Activated CD4-positive, alpha-beta T cell treated with anti-CD3 and anti-CD28 coated beads, Interleukin-2, amount 10 ng/mL, durations not matched to agents 24 days and 14 days (primary cell): ENCODE data around the gene PPP1R7. TPM values are rescaled to one million over a fixed set of nuclear protein-coding genes. Genes with fewer than 3 reads are reported as not detected.

Source experiments
- DNase-seq: peaks from one replicate; pipeline ENCODE4 v3.0.0; 2022
- H3K27ac Mint-ChIP-seq: one replicate; pipeline ENCODE4 v1.8.0; 2022; ENCODE audit warnings: mild to moderate bottlenecking, mixed read lengths
- H3K27me3 Mint-ChIP-seq: one replicate; pipeline ENCODE4 v1.8.0; 2022; ENCODE audit warnings: mixed read lengths
- H3K36me3 Mint-ChIP-seq: one replicate; pipeline ENCODE4 v1.8.0; 2022; ENCODE audit warnings: low read depth, mild to moderate bottlenecking, mixed read lengths
- H3K4me1 Mint-ChIP-seq: one replicate; pipeline ENCODE4 v1.8.0; 2021; ENCODE audit warnings: mixed read lengths
- H3K4me3 Mint-ChIP-seq: one replicate; pipeline ENCODE4 v1.8.0; 2022; ENCODE audit warnings: mild to moderate bottlenecking, moderate library complexity, mixed read lengths
- H3K9me3 Mint-ChIP-seq: one replicate; pipeline ENCODE4 v1.8.0; 2021; ENCODE audit warnings: mixed read lengths
- intact Hi-C: fragments of 100-400 bp; cut with micrococcal nuclease; formaldehyde crosslinking; loops from one replicate; pipeline ENCODE4 v1.15.1; 2023
- total RNA-seq: library from RNA; stranded (reverse); gene quantifications from 2 replicates; pipeline ENCODE4 v1.2.3, GENCODE V29; 2022

Gene PPP1R7
- total RNA-seq, 1 donor from 2014 or later, result 111 TPM

DNA sequence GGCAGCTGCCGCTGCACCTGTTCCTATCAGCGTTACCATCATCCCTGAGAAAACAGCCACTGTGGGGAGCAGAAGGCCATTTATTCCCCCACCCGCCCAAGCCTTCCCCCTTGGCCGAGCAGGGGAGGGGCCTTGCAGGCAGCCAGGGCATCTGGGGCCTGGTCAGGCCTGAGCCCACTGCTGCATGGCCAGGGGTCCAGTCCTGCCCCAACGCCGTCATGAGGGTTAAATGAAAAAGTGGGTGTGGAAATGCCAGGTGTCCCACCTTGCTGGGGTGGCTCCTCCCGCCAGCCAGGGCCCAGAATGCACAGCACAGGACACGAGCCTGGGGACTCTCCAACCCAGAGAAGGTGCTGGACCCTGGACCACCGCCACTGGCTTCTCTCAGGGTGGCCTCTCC, 52.4 kb downstream of the PPP1R7 start:
- DNase-seq, result no peak
- H3K4me3 Mint-ChIP-seq, result no peak overlapping the region
- no peaks in the 10 kb centered on the region for H3K36me3 Mint-ChIP-seq

DNA sequence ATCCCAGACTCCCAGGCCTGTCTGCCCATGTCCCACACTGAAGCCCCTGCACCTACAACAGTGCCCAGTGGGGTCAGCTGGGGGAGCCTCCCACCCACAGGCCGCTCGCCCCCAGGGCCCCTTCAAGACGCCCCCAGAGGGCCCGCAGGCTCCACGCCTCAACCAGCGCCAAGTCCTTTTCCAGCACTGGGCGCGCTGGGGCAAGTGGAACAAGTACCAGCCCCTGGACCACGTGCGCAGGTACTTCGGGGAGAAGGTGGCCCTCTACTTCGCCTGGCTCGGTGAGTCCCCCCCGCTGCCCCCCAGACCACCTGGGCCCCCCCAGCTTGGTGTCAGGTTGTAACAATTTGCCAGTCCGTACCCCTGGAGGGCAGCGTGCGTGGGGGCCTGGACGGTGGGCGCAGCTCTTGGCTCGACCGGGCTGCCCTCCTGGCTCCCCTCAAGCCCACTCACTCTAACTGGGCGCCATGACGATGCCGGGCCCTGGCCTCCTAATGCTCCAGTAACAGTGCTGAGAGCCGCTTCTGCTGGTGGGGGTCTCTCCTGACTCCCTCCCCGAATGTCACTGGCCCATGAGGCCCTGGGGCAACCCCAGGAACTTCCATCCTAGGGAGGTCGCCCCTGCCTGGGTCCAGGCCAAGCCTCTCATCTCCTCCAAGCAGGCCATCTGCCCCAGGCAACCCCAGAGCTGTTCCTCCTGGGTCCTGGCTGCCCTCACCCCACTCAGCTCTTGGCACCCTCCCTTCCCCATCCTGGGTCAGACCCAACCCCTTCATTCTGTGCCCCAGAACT, 53.1 kb downstream of the PPP1R7 start:
- no peaks in the 10 kb centered on the region for H3K27me3 Mint-ChIP-seq
- no peak overlapping the region for H3K4me3 Mint-ChIP-seq
- no peaks in the 10 kb centered on the region for H3K36me3 Mint-ChIP-seq
- no peak overlapping the region for H3K27ac Mint-ChIP-seq
- intact Hi-C loops, result no loop called here
- H3K4me1 Mint-ChIP-seq, result no peaks in the 10 kb centered on the region
- H3K9me3 Mint-ChIP-seq, result no peaks in the 10 kb centered on the region
- no peak for DNase-seq

More for the DNA sequence above, 52.4 kb downstream of the PPP1R7 start:
- intact Hi-C loops, result no loop called here
- no peaks in the 10 kb centered on the region for H3K27me3 Mint-ChIP-seq
- H3K27ac Mint-ChIP-seq, result no peak overlapping the region
- no peaks in the 10 kb centered on the region for H3K9me3 Mint-ChIP-seq
- no peaks in the 10 kb centered on the region for H3K4me1 Mint-ChIP-seq

DNA sequence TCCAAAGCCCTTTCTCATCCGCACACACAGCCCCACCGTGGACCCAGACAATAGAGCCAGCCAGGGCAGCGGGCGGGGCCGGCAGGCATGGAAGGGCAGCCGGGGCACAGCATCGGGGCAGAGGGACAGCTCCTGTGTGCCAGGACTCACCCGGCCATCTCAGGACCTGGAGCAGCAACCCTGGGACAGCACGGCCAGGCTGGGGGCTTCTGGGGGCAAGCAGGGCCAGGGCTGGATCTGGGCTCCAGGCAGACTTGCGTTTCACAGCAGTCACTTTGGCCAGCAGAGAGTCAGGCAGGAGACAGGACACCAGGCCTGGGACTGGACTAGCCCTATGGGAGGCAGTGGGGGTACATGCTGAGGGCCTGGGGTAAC, 53.7 kb downstream of the PPP1R7 start:
- DNase-seq, result no peak
- Mint-ChIP-seq H3K4me1 (no peaks in the 10 kb centered on the region), H3K4me3 (no peak overlapping the region), H3K27me3 (no peaks in the 10 kb centered on the region), H3K9me3 (no peaks in the 10 kb centered on the region), H3K27ac (no peak overlapping the region), H3K36me3 (no peaks in the 10 kb centered on the region)
- intact Hi-C loops, result no loop called here

DNA sequence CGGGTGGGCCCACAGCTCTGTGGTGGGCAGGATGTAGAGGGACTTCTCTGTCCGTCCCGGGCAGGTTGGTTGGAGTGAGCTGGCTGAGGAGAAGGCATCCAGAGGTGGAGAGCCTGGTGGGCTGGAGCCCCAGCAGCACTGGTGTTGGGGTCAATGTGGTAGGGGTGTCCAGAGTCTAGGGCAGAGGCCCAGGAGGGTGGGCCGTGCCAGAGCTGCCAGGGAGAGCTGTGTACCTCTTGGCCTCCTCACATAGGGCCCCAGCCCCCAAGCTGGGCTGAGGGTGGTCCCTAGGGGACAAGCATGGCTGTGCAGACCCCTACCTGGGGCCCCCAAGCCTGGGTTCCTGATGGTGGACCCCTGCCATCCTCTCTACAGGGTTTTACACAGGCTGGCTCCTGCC, 54.2 kb downstream of the PPP1R7 start:
- H3K4me1 Mint-ChIP-seq, result no peaks in the 10 kb centered on the region
- no peak overlapping the region for H3K4me3 Mint-ChIP-seq
- no peak for DNase-seq
- intact Hi-C loops, result no loop called here
- H3K9me3 Mint-ChIP-seq, result no peaks in the 10 kb centered on the region
- H3K36me3 Mint-ChIP-seq, result no peaks in the 10 kb centered on the region
- no peak overlapping the region for H3K27ac Mint-ChIP-seq
- H3K27me3 Mint-ChIP-seq, result no peaks in the 10 kb centered on the region

DNA sequence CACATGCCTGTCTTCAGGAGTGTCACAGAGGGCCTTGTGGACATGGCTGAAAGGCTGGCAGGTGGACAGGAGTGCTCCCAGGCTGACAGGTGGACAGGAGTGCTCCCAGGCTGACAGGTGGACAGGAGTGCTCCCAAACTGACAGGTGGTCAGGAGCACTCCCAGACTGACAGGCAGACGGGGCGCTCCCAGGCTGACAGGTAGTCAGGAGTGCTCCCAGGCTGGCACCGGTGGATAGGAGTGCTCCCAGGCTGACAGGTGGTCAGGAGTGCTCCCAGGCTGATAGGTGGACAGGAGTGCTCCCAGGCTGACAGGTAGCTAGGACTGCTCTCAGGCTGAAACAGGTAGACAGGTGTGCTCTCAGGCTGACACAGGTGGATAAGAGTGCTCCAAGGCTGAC, 54.8 kb downstream of the PPP1R7 start:
- Mint-ChIP-seq H3K4me1 (no peaks in the 10 kb centered on the region), H3K36me3 (no peaks in the 10 kb centered on the region), H3K27me3 (no peaks in the 10 kb centered on the region), H3K4me3 (no peak overlapping the region), H3K27ac (no peak overlapping the region), H3K9me3 (no peaks in the 10 kb centered on the region)
- DNase-seq, result no peak
- intact Hi-C loops, result no loop called here

DNA sequence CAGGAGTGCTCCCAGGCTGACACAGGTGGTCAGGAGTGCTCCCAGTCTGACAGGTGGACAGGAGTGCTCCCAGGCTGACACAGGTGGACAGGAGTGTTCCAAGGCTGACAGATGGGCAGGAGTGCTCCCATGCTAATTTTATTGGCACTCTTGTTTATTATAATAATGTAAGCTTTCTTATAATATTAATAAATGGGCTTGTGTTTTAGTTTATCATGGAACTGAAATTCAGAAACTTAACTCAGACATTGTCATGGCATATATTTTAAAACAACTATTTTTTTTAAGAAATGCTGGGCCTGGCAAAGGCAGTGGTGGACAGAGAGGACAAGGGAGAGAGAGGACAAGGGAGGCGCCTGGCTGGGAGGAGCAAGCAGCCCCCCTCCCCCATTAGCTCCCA, 56.9 kb downstream of the PPP1R7 start:
- no peaks in the 10 kb centered on the region for H3K36me3 Mint-ChIP-seq
- H3K27ac Mint-ChIP-seq, result no peak overlapping the region
- no peaks in the 10 kb centered on the region for H3K4me1 Mint-ChIP-seq
- H3K4me3 Mint-ChIP-seq, result no peak overlapping the region
- no peaks in the 10 kb centered on the region for H3K27me3 Mint-ChIP-seq
- no peaks in the 10 kb centered on the region for H3K9me3 Mint-ChIP-seq
- intact Hi-C loops, result no loop called here
- no peak for DNase-seq

DNA sequence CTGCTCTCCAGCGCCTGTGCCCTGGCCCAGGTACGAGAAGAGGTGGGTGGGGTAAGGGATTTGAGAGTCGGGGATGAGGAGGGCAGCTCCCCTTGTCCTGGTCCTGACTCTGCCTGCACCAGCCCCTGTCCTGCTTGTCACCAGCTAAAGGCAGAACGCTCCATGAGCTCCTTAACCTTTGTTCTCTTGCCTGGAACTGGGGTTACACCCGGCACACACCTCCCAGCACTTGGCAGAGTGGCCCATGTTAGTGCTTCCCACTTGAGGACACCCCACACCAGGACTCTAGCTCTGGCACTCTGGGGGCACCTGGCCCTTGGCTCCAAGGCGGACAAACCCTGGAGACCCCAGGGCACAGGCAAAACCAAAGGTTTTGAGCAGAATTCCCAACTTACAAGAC, 57.4 kb downstream of the PPP1R7 start:
- intact Hi-C loops, result no loop called here
- Mint-ChIP-seq H3K36me3 (no peaks in the 10 kb centered on the region), H3K9me3 (no peaks in the 10 kb centered on the region), H3K4me1 (no peaks in the 10 kb centered on the region), H3K27ac (no peak overlapping the region), H3K4me3 (no peak overlapping the region), H3K27me3 (no peaks in the 10 kb centered on the region)
- DNase-seq, result no peak

DNA sequence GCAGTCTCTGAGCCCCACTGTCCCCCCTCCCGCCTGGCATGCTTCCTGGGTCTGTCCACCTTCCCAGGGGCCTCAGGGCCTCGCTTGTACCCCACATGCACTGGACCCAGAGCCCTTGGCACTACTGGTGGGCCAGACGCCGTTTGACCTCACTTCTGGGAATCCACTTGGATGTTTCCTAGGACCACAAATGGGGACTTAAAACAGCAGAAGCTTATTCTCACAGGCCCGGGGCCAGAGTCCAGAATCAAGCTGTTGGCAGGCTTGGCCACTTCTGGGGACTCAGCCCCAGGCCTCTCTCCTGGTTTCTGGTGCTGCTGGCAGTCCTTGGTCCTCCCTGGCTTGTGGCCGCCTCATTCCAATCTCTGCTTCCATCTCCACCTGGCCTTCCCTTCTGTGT, 57.8 kb downstream of the PPP1R7 start:
- Mint-ChIP-seq H3K9me3 (no peaks in the 10 kb centered on the region), H3K27ac (no peak overlapping the region), H3K36me3 (no peaks in the 10 kb centered on the region), H3K4me1 (no peaks in the 10 kb centered on the region), H3K27me3 (no peaks in the 10 kb centered on the region), H3K4me3 (no peak overlapping the region)
- intact Hi-C loops, result no loop called here
- no peak for DNase-seq

DNA sequence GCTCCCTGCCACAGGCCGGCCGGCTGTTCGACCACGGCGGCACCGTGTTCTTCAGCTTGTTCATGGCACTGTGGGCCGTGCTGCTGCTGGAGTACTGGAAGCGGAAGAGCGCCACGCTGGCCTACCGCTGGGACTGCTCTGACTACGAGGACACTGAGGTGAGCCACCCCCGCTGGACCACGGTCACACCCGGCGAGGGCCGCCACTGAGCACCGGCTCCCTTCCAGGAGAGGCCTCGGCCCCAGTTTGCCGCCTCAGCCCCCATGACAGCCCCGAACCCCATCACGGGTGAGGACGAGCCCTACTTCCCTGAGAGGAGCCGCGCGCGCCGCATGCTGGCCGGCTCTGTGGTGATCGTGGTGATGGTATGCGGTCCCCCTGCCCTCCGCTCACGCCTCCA, 59.0 kb downstream of the PPP1R7 start:
- Mint-ChIP-seq H3K4me1 (no peaks in the 10 kb centered on the region), H3K4me3 (no peak overlapping the region), H3K9me3 (no peaks in the 10 kb centered on the region), H3K27me3 (no peaks in the 10 kb centered on the region), H3K36me3 (no peaks in the 10 kb centered on the region), H3K27ac (no peak overlapping the region)
- intact Hi-C loops, result no loop called here
- no peak for DNase-seq

DNA sequence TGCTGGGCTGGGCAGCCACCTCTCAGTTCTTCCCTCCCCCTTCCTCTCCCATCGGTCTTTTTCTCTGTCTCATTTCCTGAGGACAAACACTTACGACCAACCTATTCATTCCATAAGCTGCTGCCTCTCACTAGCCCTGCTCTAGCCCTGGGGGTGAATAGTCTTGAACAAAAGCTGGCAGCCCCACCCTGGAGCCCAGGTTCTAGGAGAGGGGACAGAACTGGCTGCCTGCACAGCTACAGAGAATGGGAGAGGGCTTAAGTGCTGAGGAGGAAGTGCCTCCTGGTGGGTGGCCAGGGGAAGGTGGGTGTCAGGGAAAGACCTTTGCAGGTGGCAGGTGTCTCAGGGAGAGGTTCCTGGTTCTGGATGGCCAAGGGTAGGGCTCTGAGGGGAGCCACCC, 61.0 kb downstream of the PPP1R7 start:
- DNase-seq, result no peak
- intact Hi-C loops, result no loop called here
- no peak overlapping the region for H3K4me3 Mint-ChIP-seq
- no peaks in the 10 kb centered on the region for H3K36me3 Mint-ChIP-seq
- H3K4me1 Mint-ChIP-seq, result no peaks in the 10 kb centered on the region
- H3K9me3 Mint-ChIP-seq, result no peaks in the 10 kb centered on the region
- H3K27me3 Mint-ChIP-seq, result peaks cover 4% of the 10 kb centered on the region
- H3K27ac Mint-ChIP-seq, result no peak overlapping the region

DNA sequence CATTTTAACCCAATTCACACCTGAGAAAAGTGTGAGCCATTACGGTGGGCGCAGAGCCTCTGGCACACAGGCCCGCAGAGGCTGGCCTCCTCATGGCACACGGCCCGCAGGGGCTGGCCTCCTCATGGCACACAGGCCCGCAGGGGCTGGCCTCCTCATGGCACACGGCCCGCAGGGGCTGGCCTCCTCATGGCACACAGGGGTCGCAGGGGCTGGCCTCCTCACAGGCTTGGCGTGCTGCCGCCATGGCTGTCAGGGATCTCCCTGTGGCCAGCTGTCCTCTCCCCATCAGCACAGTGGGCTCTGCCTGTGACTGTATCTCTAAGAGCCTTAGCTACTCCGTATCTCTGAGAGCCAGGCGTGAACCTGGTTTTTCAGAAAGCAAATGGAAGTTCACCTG, 62.8 kb downstream of the PPP1R7 start:
- no peaks in the 10 kb centered on the region for H3K9me3 Mint-ChIP-seq
- no peak overlapping the region for H3K27ac Mint-ChIP-seq
- peaks cover 12% of the 10 kb centered on the region for H3K27me3 Mint-ChIP-seq
- no peaks in the 10 kb centered on the region for H3K36me3 Mint-ChIP-seq
- H3K4me1 Mint-ChIP-seq, result peaks cover 3% of the 10 kb centered on the region
- H3K4me3 Mint-ChIP-seq, result no peak overlapping the region
- no peak for DNase-seq
- intact Hi-C loops, result no loop called here

DNA sequence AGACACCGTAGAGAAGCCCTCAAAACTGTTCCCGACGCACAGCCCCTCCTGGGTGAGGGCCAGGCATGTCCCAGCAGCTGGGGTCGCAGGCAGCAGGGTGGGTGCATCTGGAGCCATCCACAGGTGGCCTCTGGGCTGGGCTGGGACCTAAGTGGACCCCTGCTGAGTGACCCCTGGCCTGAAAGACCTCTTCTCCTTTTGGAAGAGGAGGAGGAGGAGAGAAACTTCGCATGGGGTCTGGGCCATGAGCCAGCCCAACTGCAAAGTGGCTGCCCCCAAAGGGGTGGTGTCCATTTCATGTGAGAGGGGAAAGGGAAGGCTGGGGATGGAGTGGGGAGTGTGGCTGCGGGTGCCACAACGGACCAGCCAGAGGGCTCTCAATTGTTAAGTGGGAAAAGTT, 63.3 kb downstream of the PPP1R7 start:
- peaks cover 5% of the 10 kb centered on the region for H3K4me1 Mint-ChIP-seq
- no peak overlapping the region for H3K27ac Mint-ChIP-seq
- no peaks in the 10 kb centered on the region for H3K36me3 Mint-ChIP-seq
- H3K27me3 Mint-ChIP-seq, result peaks cover 14% of the 10 kb centered on the region
- H3K4me3 Mint-ChIP-seq, result no peak overlapping the region
- H3K9me3 Mint-ChIP-seq, result no peaks in the 10 kb centered on the region
- no peak for DNase-seq
- intact Hi-C loops, result no loop called here

DNA sequence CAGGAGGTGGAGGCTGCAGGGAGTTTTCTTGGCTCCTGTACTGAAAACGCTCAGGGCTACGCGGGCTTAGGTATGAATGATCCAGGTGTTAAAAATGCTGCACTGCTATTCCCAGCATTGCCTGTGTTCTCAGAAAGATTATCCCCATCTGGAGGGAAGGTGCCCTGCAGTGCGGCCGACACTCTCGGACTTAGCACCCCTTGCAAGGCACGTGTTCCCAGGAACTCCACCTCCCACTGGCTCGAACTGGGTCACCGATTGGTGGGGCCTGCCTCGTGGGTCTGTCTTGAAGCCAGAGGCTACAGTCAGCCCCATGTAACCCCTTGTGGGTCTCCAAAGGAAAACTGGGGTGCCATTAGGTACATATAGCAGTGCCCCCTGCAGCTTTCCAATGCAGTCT, 63.9 kb downstream of the PPP1R7 start:
- Mint-ChIP-seq H3K27ac (no peak overlapping the region), H3K4me3 (no peak overlapping the region), H3K36me3 (no peaks in the 10 kb centered on the region), H3K4me1 (peaks cover 7% of the 10 kb centered on the region), H3K9me3 (no peaks in the 10 kb centered on the region), H3K27me3 (peaks cover 18% of the 10 kb centered on the region)
- intact Hi-C loops, result no loop called here
- no peak for DNase-seq

DNA sequence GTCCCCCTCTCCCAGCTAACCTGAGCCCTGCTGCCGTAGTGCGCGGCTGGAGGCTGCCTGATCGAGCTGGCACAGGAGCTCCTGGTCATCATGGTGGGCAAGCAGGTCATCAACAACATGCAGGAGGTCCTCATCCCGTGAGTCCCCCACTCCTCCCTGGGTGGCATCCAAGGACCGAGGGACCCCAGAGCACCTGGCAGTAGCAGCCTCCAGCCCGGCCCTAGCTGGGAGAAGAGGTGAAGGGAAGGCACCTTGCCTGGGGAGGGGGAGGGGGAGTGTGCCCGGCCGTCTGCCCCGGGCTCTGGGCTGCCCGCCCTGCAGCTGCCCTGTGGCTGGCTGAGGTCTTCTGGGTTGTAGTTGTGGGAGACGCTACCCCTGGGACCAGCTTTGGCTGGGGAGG, 64.5 kb downstream of the PPP1R7 start:
- H3K27me3 Mint-ChIP-seq, result peaks cover 21% of the 10 kb centered on the region
- H3K27ac Mint-ChIP-seq, result no peak overlapping the region
- H3K4me1 Mint-ChIP-seq, result peaks cover 7% of the 10 kb centered on the region
- H3K36me3 Mint-ChIP-seq, result no peaks in the 10 kb centered on the region
- no peak overlapping the region for H3K4me3 Mint-ChIP-seq
- intact Hi-C loops, result loop anchor here (5.0 kb wide), 1 partner anchor 112 kb away; the partner anchor contains the start of gene MTERF4
- DNase-seq, result no peak
- H3K9me3 Mint-ChIP-seq, result no peaks in the 10 kb centered on the region

DNA sequence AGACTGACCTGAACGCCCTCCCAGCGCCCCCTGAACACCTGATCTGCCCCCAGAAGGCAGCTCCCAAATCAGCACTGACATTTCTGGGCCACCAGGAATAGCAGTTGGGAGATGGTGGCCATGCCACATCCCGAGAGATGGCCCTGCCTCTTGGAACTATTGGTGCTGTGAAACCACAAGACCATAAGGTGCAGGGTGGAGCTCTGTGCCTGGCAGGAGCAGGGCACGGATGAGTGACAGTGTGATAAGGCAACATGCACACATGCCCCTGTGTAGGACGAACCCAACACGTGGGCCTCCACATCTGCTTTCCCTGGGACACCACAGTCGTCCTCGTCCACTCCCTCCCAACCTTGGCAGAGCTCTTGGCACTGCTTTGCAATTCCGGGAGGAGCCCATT, 65.2 kb downstream of the PPP1R7 start:
- no peaks in the 10 kb centered on the region for H3K36me3 Mint-ChIP-seq
- peaks cover 24% of the 10 kb centered on the region for H3K27me3 Mint-ChIP-seq
- H3K4me1 Mint-ChIP-seq, result peaks cover 10% of the 10 kb centered on the region
- no peaks in the 10 kb centered on the region for H3K9me3 Mint-ChIP-seq
- H3K4me3 Mint-ChIP-seq, result no peak overlapping the region
- no peak for DNase-seq
- no peak overlapping the region for H3K27ac Mint-ChIP-seq
- intact Hi-C loops, result loop anchor here (5.0 kb wide), 1 partner anchor 113 kb away; the partner anchor contains the start of gene MTERF4
